GM12892 (cell line): ENCODE measurements around the gene ANO4.
"Not testable (repeated sequence)": the region's sequence is repeated elsewhere in the genome, so short reads cannot be mapped to it uniquely, and the experiment has no call there.

ENCODE experiments used
- DNase-seq: peaks from one replicate; pipeline ENCODE4 v3.0.0; 2011; ENCODE audit not compliant: insufficient read length
- FAIRE-seq: peaks from 2 replicates; lab custom pipeline; 2011; peaks lifted over from hg19 to GRCh38; lab: Jason Lieb, UNC
- POLR2A ChIP-seq: IDR thresholded peaks from 2 replicates; pipeline ENCODE4 v1.6.1; 2011; ENCODE audit warnings: low read depth, low read length, control low read depth
- POLR2AphosphoS5 ChIP-seq: IDR thresholded peaks from 2 replicates; pipeline ENCODE4 v1.6.1; 2011; ENCODE audit warnings: low read depth, low read length, control low read depth
- TAF1 ChIP-seq: IDR thresholded peaks from 2 replicates; pipeline ENCODE4 v1.6.1; 2011; ENCODE audit warnings: low read depth, mild to moderate bottlenecking, control low read depth, low read length, borderline replicate concordance

The ANO4 gene

DNA sequence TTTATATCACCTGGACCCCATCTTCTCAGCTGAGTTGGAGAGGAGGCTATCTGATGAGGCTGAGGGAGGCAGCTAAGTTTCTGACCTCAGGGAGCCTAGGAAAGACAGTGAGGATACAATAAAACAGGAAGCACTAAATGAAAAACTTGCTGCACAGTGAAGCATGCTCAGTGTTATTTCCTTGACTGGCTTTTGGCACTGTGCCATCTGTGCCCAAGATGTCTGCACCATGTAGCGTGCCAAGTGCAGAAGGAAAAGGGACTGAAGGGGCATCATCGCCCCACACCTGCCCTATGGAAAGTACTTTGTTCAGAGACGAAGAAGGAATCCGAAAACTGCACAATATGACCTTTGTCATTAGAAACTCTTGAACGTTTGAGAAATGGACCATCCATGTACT is 102.7 kb downstream of the ANO4 start:
- no peak for TF ChIP-seq POLR2AphosphoS5
- FAIRE-seq (no peak), DNase-seq (no peak)

DNA sequence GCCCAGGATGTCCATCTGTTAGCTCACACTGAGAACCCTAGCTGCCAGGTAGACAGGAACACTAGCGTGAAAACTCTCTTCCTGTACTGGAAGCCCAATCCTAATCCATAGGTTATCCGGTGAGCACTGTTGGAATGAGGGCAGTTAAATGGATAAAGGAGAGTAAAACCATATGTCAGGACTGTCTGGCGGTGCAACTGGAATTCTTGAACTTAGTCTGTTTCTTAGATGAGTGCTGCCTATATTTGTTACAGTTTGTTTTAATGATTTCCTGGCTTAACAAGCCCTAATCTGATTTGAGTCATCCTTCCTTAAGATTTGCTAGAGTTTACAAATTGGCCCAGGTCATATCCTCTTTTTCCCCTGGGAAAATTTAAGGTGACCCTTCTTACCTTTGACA is 104.7 kb downstream of the ANO4 start:
- FAIRE-seq (no peak), DNase-seq (no peak)

DNA sequence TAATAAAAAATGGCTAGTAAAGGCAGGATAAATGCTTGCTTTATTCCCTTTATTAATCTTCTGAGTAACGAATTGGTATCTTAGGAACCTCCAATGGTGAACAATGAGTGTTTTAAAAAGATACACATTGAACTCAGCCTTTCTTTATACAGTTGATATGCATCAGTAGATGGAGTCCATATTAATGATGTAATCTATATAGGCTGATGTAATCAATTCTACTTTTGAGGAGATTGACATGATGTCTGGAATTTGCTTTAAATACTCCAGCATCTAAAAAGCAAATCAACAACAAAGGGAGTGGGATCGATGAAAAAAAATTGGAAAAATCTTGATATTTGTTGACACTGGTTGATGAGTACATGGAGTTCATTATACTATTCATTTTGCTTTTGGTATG is 106.2 kb downstream of the ANO4 start:
- DNase-seq: no peak
- TF ChIP-seq POLR2A (no peak), TAF1 (no peak), POLR2AphosphoS5 (no peak)
- no peak for FAIRE-seq

More for the DNA sequence above, 104.7 kb downstream of the ANO4 start:
- no peak for TF ChIP-seq POLR2A
- TF ChIP-seq TAF1: no peak
- no peak for TF ChIP-seq POLR2AphosphoS5

DNA sequence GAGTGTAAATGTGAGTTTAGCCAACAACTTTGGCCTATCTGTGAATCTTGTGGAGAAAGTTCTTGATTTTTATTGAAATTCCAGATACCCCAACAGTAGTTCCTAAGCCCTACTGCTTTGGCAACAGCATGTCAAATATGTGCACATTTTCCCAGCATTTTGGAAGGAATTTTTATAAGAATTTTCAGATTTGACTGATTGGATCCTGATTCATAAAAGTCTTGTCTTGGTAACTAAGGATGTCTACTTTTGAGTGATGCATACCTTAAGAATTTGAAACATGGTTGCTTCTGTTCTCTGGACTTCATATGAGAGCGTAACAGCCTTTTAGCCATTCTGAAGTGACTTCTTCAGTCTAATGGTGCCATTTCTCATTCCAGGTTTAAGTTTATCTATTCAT is 106.7 kb downstream of the ANO4 start:
- DNase-seq (no peak), FAIRE-seq (no peak)
- TF ChIP-seq POLR2AphosphoS5 (no peak), TAF1 (no peak), POLR2A (no peak)

DNA sequence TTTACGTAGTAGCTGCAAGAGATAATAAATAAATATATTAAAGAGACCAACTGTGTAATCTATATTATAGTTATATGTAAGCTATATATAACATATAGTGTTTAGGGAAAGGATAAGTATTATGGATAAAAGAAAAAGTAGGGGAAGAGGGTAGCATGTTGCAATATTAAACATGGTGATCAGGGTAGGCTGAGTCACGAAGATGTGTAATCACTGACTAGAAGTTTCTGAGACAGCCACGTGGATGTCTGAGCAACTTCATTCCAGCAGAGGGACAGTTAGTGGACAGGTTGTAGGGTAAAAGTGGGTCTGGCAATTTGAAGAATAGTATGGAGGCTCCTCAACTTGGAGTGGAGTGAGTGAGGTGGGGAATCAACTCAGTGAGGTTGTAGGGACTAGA is 109.7 kb downstream of the ANO4 start:
- FAIRE-seq: no peak
- no peak for TF ChIP-seq POLR2AphosphoS5
- DNase-seq: no peak

DNA sequence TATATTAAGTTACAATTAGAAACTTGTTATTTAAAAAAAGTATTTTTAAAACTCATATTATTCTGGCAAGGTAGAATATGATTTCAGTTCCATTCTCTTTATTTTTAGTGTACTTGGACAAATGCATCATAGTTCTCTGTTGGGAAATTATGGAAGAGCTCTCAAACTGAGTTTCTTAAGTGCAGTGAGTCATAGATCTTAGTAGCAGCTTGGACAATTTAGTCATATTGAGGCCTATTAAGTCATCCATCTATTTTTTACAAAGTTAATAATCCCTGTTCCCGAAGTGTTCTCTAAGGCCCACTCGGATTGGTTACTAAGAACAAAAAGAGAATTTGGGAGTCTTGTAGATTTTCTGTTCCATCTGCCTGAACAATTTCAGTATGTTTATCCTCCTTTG is 113.9 kb downstream of the ANO4 start:
- DNase-seq (no peak), FAIRE-seq (no peak)

DNA sequence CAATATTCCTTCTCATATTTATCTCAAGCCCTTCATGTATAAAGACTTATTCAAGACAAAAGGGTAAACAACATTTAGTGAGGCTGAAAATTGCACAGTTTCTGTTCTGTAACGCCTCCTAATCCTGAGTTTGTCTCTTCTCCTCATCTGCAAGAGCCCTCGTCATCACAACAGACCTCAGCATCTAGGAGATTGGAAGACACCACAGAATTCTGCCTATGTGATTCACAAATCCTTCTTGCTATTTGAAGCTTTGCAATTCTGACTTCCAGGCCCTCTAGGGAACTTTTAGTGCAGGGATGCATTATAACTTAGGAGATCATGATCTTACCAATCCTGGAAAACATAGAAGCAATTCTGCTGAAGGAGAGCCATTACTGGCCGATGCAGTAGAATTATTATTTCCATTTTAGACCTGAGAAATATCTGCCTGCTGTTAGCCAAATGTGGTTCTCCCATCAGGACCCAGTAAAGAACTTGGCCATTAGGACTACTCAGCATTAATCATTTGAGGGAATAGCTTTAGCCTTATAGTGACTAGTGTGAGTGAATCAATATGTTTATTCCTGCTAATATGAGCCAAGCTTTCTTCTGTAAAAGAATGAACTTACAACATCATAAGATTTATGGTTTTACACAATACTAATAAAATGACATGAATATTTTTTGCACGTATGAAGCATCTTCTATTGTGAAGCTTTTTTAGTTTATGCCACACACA is 119.5 kb downstream of the ANO4 start:
- FAIRE-seq: no peak
- DNase-seq: no peak
- TF ChIP-seq POLR2AphosphoS5: no peak
- TF ChIP-seq TAF1: no peak
- TF ChIP-seq POLR2A: no peak

More for the DNA sequence above, 113.9 kb downstream of the ANO4 start:
- no peak for TF ChIP-seq POLR2A
- no peak for TF ChIP-seq TAF1
- TF ChIP-seq POLR2AphosphoS5: no peak

DNA sequence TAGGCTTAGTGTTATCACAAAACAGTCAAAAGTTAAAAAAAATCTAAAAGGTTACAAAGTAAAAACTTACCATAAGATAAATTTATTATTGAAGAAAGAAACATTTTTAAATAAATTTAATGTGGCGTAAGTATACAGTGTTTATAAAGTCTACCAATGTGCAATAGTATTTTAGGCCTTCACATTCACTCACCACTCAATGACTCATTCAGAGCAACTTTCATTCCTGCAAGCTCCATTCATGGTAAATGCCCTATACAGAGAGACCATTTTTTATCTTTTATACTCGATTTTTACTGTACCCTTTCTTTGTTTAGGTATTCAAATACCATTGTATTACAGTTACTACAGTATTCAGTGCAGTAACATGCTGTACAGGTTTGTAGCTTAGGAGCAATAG is 124.5 kb downstream of the ANO4 start:
- FAIRE-seq (no peak), DNase-seq (no peak)
- TF ChIP-seq POLR2A (no peak), POLR2AphosphoS5 (no peak), TAF1 (no peak)

DNA sequence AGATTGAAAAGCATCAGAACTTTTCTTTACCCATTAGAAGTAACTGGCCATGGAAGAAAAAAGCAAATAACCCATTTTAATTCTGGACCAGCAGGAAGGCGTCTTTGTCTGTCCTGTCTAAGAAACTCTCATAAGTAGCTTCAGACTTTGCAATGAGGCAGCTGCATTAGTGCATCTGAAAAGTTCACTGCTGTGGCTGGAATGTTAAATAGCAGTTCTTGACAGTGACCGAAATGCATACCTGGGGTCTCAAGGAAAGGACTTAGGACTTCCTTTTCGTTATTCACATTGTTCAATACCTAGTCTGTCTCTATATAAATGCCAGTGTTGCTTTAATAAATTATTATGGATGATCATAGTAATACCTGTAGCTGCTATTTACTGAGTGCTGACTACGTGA is 125.9 kb downstream of the ANO4 start:
- TF ChIP-seq TAF1 (no peak), POLR2A (no peak), POLR2AphosphoS5 (no peak)
- DNase-seq: no peak
- no peak for FAIRE-seq

DNA sequence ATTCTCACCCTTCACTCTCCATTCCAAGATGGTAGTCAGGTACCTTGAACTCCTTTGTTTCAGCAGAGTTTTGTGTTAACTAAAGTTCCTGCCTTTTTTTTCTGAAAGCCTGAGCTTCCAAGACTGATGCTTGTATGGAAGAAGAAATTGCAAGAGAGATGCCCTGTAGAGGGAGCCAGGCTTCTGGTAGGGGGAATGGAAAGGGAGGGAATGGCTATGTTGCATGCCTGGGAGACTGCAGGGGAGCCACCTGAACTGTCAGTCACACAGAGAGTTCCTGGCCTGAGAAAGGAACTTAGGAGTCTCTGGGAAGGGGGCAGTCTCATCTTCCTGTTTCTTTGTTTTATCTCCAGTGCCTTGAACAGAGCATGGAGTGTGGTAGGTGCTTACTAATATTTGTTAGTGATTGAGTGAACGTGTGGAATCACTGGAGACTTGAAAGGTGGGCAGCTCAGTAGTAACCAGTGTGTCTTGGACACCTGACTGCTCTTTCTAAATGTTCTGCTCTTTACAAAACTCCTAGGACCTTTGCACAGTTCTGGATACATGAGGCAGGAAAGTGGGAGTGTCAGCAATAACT is 132.2 kb downstream of the ANO4 start:
- no peak for DNase-seq
- no peak for TF ChIP-seq TAF1
- TF ChIP-seq POLR2AphosphoS5: no peak
- TF ChIP-seq POLR2A: no peak
- no peak for FAIRE-seq

DNA sequence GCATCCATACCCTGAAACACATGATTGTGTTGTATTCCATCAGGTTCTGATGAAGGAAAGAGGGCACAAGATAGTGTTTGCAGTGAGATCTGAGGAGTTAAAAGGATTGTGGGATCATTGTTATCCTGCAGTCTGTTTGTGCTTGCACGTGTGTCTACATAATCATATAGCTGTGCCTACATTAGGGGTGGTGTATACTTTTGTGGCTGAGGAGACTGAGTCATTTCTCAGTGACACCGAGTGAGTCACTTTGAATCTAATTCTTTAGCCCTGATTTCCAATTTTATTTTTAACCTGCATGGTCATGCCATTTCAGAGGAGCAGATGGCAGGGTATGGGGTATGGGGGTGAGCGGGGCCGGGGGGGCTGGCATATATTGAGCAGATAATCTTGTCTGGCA is 133.2 kb downstream of the ANO4 start:
- FAIRE-seq: no peak
- no peak for DNase-seq
- no peak for TF ChIP-seq POLR2AphosphoS5
- no peak for TF ChIP-seq POLR2A
- TF ChIP-seq TAF1: no peak

DNA sequence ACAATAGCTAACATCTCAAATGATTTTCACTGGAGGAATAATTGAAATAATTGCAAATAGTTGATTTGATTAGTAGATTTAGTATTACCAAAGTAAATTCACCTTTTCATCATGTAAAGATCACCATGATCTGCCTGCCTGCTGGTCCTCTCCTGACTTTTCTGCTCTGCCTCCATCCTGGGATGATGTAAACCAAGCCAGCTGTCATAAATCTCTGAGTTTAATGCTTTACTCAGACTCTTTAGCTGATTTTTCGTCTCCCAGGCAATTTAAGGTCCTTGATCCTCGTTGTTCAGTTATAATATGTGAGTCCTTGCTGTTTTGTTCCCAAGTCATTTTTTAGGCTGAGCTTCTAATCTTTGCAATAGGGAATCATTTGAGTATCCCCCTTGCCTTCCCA is 138.0 kb downstream of the ANO4 start:
- FAIRE-seq: no peak
- TF ChIP-seq TAF1 (no peak), POLR2A (no peak), POLR2AphosphoS5 (no peak)
- no peak for DNase-seq

DNA sequence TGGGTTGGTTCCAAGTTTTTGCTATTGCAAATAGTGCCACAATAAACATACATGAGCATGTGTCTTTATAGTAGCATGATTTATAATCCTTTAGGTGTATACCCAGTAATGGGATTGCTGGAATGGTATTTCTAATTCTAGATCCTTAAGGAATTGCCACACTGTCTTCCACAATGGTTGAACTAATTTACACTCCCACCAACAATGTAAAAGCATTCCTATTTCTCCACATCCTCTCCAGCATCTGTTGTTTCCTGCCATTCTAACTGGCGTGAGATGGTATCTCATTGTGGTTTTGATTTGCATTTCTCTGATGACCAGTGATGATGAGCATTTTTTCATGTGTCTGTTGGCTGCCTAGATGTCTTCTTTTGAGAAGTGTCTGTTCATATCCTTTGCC is 139.0 kb downstream of the ANO4 start:
- DNase-seq, FAIRE-seq: not testable (repeated sequence)
